Measurements from ENCODE around the gene DEPDC5.

- TF ChIP-seq, protein P1, sequence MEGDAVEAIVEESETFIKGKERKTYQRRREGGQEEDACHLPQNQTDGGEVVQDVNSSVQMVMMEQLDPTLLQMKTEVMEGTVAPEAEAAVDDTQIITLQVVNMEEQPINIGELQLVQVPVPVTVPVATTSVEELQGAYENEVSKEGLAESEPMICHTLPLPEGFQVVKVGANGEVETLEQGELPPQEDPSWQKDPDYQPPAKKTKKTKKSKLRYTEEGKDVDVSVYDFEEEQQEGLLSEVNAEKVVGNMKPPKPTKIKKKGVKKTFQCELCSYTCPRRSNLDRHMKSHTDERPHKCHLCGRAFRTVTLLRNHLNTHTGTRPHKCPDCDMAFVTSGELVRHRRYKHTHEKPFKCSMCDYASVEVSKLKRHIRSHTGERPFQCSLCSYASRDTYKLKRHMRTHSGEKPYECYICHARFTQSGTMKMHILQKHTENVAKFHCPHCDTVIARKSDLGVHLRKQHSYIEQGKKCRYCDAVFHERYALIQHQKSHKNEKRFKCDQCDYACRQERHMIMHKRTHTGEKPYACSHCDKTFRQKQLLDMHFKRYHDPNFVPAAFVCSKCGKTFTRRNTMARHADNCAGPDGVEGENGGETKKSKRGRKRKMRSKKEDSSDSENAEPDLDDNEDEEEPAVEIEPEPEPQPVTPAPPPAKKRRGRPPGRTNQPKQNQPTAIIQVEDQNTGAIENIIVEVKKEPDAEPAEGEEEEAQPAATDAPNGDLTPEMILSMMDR (conservative IDR thresholded peaks at IDR 0.05; ENCODE audit: low read length), result no peak
- TF ChIP-seq EZH2phosphoT487 (IDR thresholded peaks at IDR 0.05; ENCODE audit: borderline replicate concordance, low read depth, low read length), result no peak
Observed at GRCh38 chr22:31843526-31843925, 89.7 kb downstream of the DEPDC5 start.
